ENCODE results near the gene DCTN4.
A peak's percentile ranks its signal among the peaks of the same experiment; 100 is the strongest.
"Not testable (repeated sequence)": the region's sequence is repeated elsewhere in the genome, so short reads cannot be mapped to it uniquely, and the experiment has no call there.

DCTN4 gene

DNA sequence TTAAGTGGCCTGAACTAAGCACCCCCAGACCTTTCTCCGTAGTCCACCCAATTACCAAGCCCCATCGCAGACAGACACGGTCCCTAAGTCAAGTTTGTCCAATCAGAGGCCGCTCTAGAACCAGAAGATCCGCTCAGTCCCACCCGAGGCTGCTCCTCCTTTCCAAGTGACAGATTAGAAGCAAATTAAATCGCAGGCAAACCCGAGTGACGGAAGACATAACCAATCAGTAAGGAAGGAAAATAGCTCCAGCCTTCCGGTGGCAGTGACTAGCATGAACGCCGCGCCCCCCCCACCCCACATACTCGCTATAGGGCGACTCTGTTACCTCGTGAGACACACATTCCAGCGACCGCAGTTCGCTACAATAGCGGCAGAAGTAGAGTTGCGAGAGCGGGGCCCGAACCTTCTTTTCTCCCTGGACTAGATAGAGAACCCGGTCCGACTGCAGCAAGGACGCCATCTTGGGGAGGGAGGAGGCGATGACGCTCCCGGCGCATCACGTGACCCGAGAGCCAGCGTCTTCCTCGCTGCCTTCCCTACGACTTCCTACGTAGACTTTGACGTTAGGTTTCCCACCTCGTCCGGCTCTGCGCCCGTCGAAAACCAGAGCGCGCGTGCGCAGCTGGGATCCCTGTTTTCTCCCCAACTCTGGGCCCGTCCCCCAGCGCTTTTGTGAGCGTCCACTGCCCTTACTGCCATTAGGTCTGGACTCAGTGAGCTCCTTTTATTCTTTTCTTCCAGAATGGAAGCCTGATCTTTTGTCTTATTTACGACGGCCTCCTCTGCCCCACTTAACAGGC, at the start of gene DCTN4:
DCTN4 (minus strand) TSS at position 487 of the 803 bp plus-strand sequence; CDS start at position 463, 24 bp downstream.
- Histone ChIP-seq H3K9ac (peak within 1 kb of the TSS; percentile 86), H4K20me1 (peaks cover 6% of the 10 kb centered on the region), H3K4me3 (peak within 1 kb of the TSS; percentile 78), H3K27me3 (no peaks in the 10 kb centered on the region), H3K36me3 (peaks cover 26% of the 10 kb centered on the region), H3K9me3 (no peaks in the 10 kb centered on the region), H3K27ac (peak within 1 kb of the TSS; percentile 88), H3K4me1 (peaks cover 51% of the 10 kb centered on the region), H3K4me2 (peak within 1 kb of the TSS; percentile 90)
- TF ChIP-seq Cebpa-rat (IDR thresholded peaks at IDR 0.05) = no peak

DNA sequence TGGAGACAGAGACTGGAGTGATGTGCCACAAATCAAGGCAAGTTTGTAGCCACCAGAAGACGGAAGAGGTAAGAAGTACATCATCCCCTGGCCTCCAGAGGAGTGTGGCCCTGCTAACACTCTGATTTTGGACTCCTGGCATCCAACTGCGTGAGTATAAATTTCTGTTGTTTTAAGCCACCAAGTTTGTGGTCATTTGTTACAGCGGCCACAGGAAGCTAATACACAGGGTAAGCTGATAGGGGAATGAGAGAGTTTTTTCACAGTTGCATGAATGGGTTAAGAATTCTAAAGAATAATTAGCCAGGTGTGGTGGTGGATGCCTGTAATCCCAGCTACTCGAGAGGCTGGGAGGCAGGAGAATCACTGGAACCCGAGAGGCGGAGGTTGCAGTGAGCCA, 45.6 kb upstream of the DCTN4 start:
- peaks cover 11% of the 10 kb centered on the region for H3K4me1 ChIP-seq
- no peak overlapping the region for H3K27ac ChIP-seq
- H3K9me3 ChIP-seq = peaks cover 3% of the 10 kb centered on the region; the same call in 1 of the 2 replicates
- no peak overlapping the region for H3K9ac ChIP-seq
- H3K4me2 ChIP-seq = no peak overlapping the region
- H3K36me3 ChIP-seq = no peaks in the 10 kb centered on the region
- no peaks in the 10 kb centered on the region for H3K27me3 ChIP-seq
- H4K20me1 ChIP-seq = no peaks in the 10 kb centered on the region
- H3K4me3 ChIP-seq = no peak overlapping the region
- TF ChIP-seq Cebpa-rat (IDR thresholded peaks at IDR 0.05) = no peak

DNA sequence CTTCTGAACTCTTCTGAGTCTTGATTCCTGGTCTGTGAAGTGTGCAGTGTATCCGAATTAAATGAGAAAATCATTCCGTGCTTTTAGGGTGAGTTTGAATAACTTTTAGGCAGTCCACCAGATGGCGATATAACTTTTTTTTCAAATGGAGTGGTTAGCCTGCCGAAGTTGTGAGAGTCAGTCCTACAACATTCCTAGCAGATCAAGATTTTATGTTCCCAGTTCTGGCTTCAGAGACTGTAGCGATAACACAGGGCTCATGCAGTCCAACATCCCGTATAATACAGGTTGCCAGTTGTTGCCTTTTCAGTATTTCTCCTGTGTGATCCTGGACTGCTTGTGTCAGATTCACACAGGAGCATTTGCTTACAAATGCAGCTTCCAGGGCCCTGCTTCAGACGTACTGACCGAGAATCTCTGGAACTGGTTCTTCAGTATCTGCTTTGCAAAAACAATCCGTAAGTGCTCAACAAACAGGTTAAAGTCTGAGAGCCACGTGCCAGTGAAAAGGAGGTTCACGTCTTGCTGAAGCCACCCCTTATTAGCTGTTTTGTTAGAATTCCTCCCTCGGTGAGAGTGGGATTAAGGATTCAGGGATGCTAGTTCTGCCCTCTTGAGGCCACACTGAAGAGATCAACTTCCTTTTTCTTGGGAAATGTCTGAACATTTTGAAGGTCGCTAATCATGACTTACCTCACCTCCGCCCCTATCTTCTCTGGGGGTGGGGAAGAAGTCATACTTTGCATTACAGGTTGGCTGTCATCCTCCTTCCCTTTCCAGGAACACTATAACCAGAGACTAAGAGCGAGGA, 42.5 kb upstream of the DCTN4 start:
- no peak for TF ChIP-seq Cebpa-rat (IDR thresholded peaks at IDR 0.05)
- Histone ChIP-seq H3K4me2 (no peak overlapping the region; the same call in 1 of the 2 replicates), H3K27ac (no peak overlapping the region), H3K9me3 (no peaks in the 10 kb centered on the region), H4K20me1 (peaks cover under 1% of the 10 kb centered on the region; the same call in 1 of the 2 replicates), H3K36me3 (peaks cover 3% of the 10 kb centered on the region; the same call in 1 of the 2 replicates), H3K9ac (no peak overlapping the region), H3K27me3 (no peaks in the 10 kb centered on the region), H3K4me1 (peaks cover 11% of the 10 kb centered on the region), H3K4me3 (no peak overlapping the region)

DNA sequence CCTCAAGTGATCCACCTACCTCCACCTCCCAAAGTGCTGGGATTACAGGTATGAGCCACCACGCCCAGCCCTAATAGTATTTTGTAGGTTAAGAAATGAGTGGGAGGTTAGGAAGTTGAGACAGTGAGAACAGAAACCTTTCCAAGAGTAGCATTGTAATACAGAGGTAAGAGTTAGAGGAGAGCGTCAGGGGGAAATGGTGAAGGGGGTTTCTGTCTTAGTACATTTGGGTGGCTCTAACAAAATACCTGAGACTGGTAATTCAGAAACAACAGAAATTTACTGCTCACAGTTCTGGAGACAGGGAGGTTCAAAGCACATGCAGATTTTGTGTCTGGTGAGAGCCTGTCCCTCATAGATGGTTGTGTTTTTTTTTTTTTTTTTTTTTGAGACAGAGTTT, 38.6 kb upstream of the DCTN4 start:
- Histone ChIP-seq H3K36me3 (peaks cover 19% of the 10 kb centered on the region), H3K9ac (no peak overlapping the region), H3K27ac (no peak overlapping the region), H3K4me2 (no peak overlapping the region), H3K9me3 (no peaks in the 10 kb centered on the region), H3K27me3 (no peaks in the 10 kb centered on the region), H3K4me3 (no peak overlapping the region), H4K20me1 (peaks cover 34% of the 10 kb centered on the region; the same call in 1 of the 2 replicates), H3K4me1 (peaks cover 11% of the 10 kb centered on the region)
- no peak for TF ChIP-seq Cebpa-rat (IDR thresholded peaks at IDR 0.05)

DNA sequence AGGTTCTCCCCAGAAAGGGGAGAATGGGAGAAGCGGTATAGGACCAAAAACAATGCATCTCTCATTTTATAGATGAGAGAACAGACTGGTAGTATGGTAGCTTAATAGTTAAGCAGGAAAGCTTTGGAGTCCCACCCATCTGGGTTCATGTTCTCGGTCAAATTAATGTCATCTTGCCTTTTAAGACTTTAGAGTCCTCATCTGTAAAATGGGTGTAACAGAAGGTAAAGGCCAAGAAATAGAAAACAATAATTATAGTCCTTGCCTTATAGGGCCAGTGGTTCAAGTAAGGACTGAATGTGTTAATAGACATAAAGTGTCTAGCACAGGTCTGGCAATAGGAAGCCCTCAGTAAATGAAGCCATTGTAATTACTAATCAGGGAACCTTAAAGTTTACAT, 36.1 kb upstream of the DCTN4 start:
- H3K36me3 ChIP-seq = peaks cover 19% of the 10 kb centered on the region
- no peaks in the 10 kb centered on the region for H3K27me3 ChIP-seq
- H4K20me1 ChIP-seq = peaks cover 48% of the 10 kb centered on the region; the same call in 1 of the 2 replicates
- no peak overlapping the region for H3K4me3 ChIP-seq
- H3K27ac ChIP-seq = no peak overlapping the region
- no peak overlapping the region for H3K4me2 ChIP-seq
- peaks cover 9% of the 10 kb centered on the region for H3K4me1 ChIP-seq
- no peaks in the 10 kb centered on the region for H3K9me3 ChIP-seq
- TF ChIP-seq Cebpa-rat (IDR thresholded peaks at IDR 0.05) = no peak
- H3K9ac ChIP-seq = no peak overlapping the region

DNA sequence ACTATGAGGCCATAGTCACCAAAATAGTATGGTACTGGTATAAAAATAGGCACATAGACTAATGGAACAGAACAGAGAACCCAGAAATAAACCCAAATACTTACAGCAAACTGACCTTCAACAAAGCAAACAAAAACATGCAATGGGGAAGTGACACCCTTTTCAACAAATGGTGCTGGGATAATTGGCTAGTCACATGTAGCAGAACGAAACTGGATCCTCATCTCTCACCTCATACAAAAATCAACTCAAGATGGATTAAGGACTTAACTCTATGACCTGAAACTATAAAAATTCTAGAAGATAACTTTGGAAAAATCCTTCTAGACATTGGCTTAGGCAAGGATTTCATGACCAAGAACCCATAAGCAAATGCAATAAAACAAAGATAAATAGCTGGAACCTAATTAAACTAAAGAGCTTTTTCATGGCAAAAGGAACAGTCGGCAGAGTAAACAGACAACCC, 34.6 kb upstream of the DCTN4 start:
- H3K9ac ChIP-seq, H3K4me2 ChIP-seq, H3K4me3 ChIP-seq, H3K27me3 ChIP-seq, H3K9me3 ChIP-seq, H3K27ac ChIP-seq: not testable (repeated sequence)
- peaks cover 23% of the 10 kb centered on the region for H3K4me1 ChIP-seq
- peaks cover 63% of the 10 kb centered on the region; the same call in 1 of the 2 replicates for H4K20me1 ChIP-seq
- H3K36me3 ChIP-seq = peaks cover 19% of the 10 kb centered on the region

DNA sequence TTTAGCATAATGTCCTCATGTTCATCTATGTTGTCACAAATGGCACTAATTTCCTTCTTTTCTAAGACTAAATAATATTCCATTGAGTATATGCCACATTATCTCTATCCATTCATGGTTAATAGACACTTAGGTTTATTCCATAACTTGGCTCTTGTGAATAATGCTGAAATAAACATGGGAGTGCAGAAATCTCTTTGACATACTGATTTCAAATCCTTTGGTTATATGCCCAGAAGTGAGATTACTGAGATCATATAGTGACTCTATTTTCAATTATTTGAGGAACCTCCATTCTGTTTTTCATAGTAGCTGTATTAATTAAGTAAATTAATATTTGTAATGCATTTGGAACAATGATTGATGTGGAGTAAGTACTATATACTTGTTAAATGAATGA, 32.7 kb upstream of the DCTN4 start:
- TF ChIP-seq Cebpa-rat (IDR thresholded peaks at IDR 0.05) = no peak
- H3K27ac ChIP-seq = no peak overlapping the region
- no peak overlapping the region for H3K4me2 ChIP-seq
- H3K36me3 ChIP-seq = peaks cover 18% of the 10 kb centered on the region
- no peak overlapping the region for H3K4me3 ChIP-seq
- peaks cover 41% of the 10 kb centered on the region for H3K4me1 ChIP-seq
- H3K9ac ChIP-seq = no peak overlapping the region
- no peaks in the 10 kb centered on the region for H3K27me3 ChIP-seq
- no peaks in the 10 kb centered on the region for H3K9me3 ChIP-seq
- peaks cover 67% of the 10 kb centered on the region; the same call in 1 of the 2 replicates for H4K20me1 ChIP-seq

DNA sequence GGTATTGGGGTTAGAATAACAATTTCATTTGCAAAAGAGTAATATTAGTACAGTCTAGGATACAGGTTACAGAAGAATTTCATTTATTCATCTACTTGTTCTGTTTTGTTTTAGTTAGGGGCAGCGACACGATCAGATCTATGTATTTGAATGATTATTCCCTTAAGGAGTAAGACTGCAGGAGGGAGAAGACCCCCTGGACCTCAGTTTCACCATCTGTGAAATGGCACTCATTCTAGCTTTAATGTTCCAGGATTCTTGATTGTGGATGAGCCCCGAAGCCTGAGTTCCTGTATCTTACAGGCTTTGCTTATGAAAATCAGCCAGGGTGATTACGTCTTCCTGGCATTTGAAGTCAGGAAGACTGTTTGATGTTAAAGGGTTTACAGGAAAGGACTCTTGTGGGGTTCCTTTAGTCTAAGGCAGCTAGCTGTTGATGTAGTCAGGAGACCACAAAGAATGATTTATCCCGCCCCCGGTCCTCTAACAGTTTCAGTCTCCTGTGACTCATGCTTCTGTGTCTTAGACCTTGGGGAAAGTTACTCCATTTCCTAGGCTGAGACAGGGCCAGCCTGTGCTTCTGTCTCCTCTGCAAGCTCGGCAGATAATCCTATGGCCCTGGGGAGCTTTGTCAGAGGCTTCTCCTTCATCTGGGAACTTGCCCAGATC, 31.3 kb upstream of the DCTN4 start:
- H3K4me2 ChIP-seq = peak overlapping the region; percentile 70
- no peaks in the 10 kb centered on the region for H3K27me3 ChIP-seq
- TF ChIP-seq Cebpa-rat (IDR thresholded peaks at IDR 0.05) = no peak
- peaks cover 54% of the 10 kb centered on the region; the same call in 1 of the 2 replicates for H4K20me1 ChIP-seq
- no peak overlapping the region for H3K4me3 ChIP-seq
- 0 out of 2 replicates have a peak overlapping the region, but pooled peaks have one; percentile 25 for H3K27ac ChIP-seq
- peaks cover 12% of the 10 kb centered on the region; the same call in 1 of the 2 replicates for H3K9me3 ChIP-seq
- H3K36me3 ChIP-seq = peaks cover 3% of the 10 kb centered on the region; the same call in 1 of the 2 replicates
- peak overlapping the region; percentile 3; the same call in 1 of the 2 replicates for H3K9ac ChIP-seq
- H3K4me1 ChIP-seq = peaks cover 42% of the 10 kb centered on the region

DNA sequence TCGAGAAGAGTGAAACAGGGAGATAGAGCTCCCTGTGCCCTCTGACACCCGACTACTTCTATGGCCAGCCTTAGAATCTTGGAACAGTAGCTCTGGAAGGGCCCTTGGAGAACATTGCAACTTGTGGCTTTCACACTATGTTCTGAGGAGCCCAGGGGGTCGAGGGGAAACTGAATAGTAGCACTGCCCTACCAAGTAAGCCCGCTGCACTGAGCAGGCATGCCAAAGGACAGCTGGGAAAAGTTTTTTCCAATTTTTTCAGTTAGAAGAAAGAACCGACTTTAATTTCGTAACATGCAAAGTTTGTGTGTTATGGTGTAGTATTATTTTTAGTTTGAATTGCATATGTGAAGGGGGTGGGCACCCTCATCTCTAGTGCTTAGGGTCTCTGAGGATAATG, 30.6 kb upstream of the DCTN4 start:
- TF ChIP-seq Cebpa-rat (IDR thresholded peaks at IDR 0.05) = no peak
- H3K27me3 ChIP-seq = no peaks in the 10 kb centered on the region
- H3K4me3 ChIP-seq = no peak overlapping the region
- peak overlapping the region; percentile 70 for H3K4me2 ChIP-seq
- peaks cover 48% of the 10 kb centered on the region for H3K4me1 ChIP-seq
- peaks cover 12% of the 10 kb centered on the region; the same call in 1 of the 2 replicates for H3K9me3 ChIP-seq
- 0 out of 2 replicates have a peak overlapping the region, but pooled peaks have one; percentile 25 for H3K27ac ChIP-seq
- no peak overlapping the region for H3K9ac ChIP-seq
- H4K20me1 ChIP-seq = peaks cover 48% of the 10 kb centered on the region; the same call in 1 of the 2 replicates
- no peaks in the 10 kb centered on the region; the same call in 1 of the 2 replicates for H3K36me3 ChIP-seq

Data from BLaER1 (cell line).